IPS-20b (cell line): ENCODE results near the gene CD48.
"Not testable (repeated sequence)": the region's sequence is repeated elsewhere in the genome, so short reads cannot be mapped to it uniquely, and the experiment has no call there.

Experiments
- H3K27ac ChIP-seq: one replicate; pipeline ENCODE4 v1.5.1; 2013; ENCODE audit warnings: low read length
- H3K27me3 ChIP-seq: 2 replicates; pipeline ENCODE4 v1.6.1; 2013; ENCODE audit warnings: mild to moderate bottlenecking, low read length, inconsistent platforms; ENCODE audit not compliant: insufficient read depth
- H3K36me3 ChIP-seq: 2 replicates; pipeline ENCODE4 v1.6.1; 2013; ENCODE audit warnings: low read depth, mild to moderate bottlenecking, inconsistent platforms, low read length, moderate library complexity; ENCODE audit not compliant: insufficient read depth
- H3K4me1 ChIP-seq: 2 replicates; pipeline ENCODE4 v1.6.1; 2013; ENCODE audit warnings: mild to moderate bottlenecking, control low read depth, inconsistent platforms, low read length, moderate library complexity; ENCODE audit not compliant: insufficient read depth
- H3K4me3 ChIP-seq: 2 replicates; pipeline ENCODE4 v1.5.1; 2013; ENCODE audit warnings: mild to moderate bottlenecking, low read length, inconsistent platforms
- H3K9ac ChIP-seq: 2 replicates; pipeline ENCODE4 v1.6.1; 2013; ENCODE audit warnings: low read depth, mild to moderate bottlenecking, inconsistent platforms, low read length, moderate library complexity
- H3K9me3 ChIP-seq: 2 replicates; pipeline ENCODE4 v1.6.1; 2013; ENCODE audit warnings: mild to moderate bottlenecking, low read depth, low read length, inconsistent platforms; ENCODE audit not compliant: insufficient read depth

The CD48 gene

GRCh38 chr1:160710517-160711252 lies 937 bp downstream of the CD48 start:
- no peak overlapping the region for H3K27ac ChIP-seq
- H3K27me3 ChIP-seq = no peaks in the 10 kb centered on the region
- H3K36me3 ChIP-seq = no peaks in the 10 kb centered on the region
- no peaks in the 10 kb centered on the region for H3K4me1 ChIP-seq
- no peak overlapping the region for H3K9ac ChIP-seq
- H3K4me3 ChIP-seq = no peak overlapping the region
- H3K9me3 ChIP-seq = no peaks in the 10 kb centered on the region

GRCh38 chr1:160709715-160710114 lies 1.9 kb downstream of the CD48 start:
- no peak overlapping the region for H3K27ac ChIP-seq
- no peaks in the 10 kb centered on the region for H3K27me3 ChIP-seq
- no peaks in the 10 kb centered on the region for H3K4me1 ChIP-seq
- H3K9me3 ChIP-seq = no peaks in the 10 kb centered on the region
- H3K9ac ChIP-seq = no peak overlapping the region
- no peaks in the 10 kb centered on the region for H3K36me3 ChIP-seq
- H3K4me3 ChIP-seq = no peak overlapping the region

- Histone ChIP-seq H3K27ac (no peak overlapping the region), H3K27me3 (no peaks in the 10 kb centered on the region), H3K9ac (no peak overlapping the region), H3K9me3 (no peaks in the 10 kb centered on the region), H3K4me3 (no peak overlapping the region), H3K36me3 (no peaks in the 10 kb centered on the region), H3K4me1 (no peaks in the 10 kb centered on the region)
Measured at GRCh38 chr1:160708801-160709200, 2.8 kb downstream of the CD48 start.

- Histone ChIP-seq H3K4me3 (no peak overlapping the region), H3K9ac (no peak overlapping the region), H3K27me3 (no peaks in the 10 kb centered on the region), H3K9me3 (no peaks in the 10 kb centered on the region), H3K27ac (no peak overlapping the region), H3K36me3 (no peaks in the 10 kb centered on the region), H3K4me1 (peaks cover 2% of the 10 kb centered on the region; the same call in 1 of the 2 replicates)
Measured at GRCh38 chr1:160708118-160708517, 3.5 kb downstream of the CD48 start.

GRCh38 chr1:160707236-160708064 lies 4.2 kb downstream of the CD48 start:
- Histone ChIP-seq H3K4me3 (no peak overlapping the region), H3K9ac (no peak overlapping the region), H3K27me3 (no peaks in the 10 kb centered on the region), H3K4me1 (peaks cover 2% of the 10 kb centered on the region; the same call in 1 of the 2 replicates), H3K36me3 (no peaks in the 10 kb centered on the region), H3K9me3 (no peaks in the 10 kb centered on the region), H3K27ac (no peak overlapping the region)

GRCh38 chr1:160706526-160707235 lies 4.9 kb downstream of the CD48 start:
- H3K9me3 ChIP-seq = no peaks in the 10 kb centered on the region
- H3K9ac ChIP-seq = no peak overlapping the region
- no peak overlapping the region for H3K27ac ChIP-seq
- H3K27me3 ChIP-seq = no peaks in the 10 kb centered on the region
- peaks cover 2% of the 10 kb centered on the region; the same call in 1 of the 2 replicates for H3K4me1 ChIP-seq
- no peak overlapping the region for H3K4me3 ChIP-seq
- H3K36me3 ChIP-seq = no peaks in the 10 kb centered on the region

GRCh38 chr1:160705742-160706141 lies 5.9 kb downstream of the CD48 start:
- Histone ChIP-seq H3K4me3 (no peak overlapping the region), H3K27ac (no peak overlapping the region), H3K9ac (no peak overlapping the region), H3K4me1 (peaks cover 2% of the 10 kb centered on the region; the same call in 1 of the 2 replicates), H3K36me3 (no peaks in the 10 kb centered on the region), H3K27me3 (no peaks in the 10 kb centered on the region), H3K9me3 (no peaks in the 10 kb centered on the region)

GRCh38 chr1:160705212-160705621 lies 6.4 kb downstream of the CD48 start:
- not testable (repeated sequence) for H3K9me3 ChIP-seq, H3K4me1 ChIP-seq, H3K27ac ChIP-seq, H3K36me3 ChIP-seq, H3K9ac ChIP-seq, H3K27me3 ChIP-seq, H3K4me3 ChIP-seq

- H3K9ac ChIP-seq = no peak overlapping the region
- no peak overlapping the region for H3K27ac ChIP-seq
- H3K27me3 ChIP-seq = no peaks in the 10 kb centered on the region
- H3K9me3 ChIP-seq = no peaks in the 10 kb centered on the region
- no peaks in the 10 kb centered on the region for H3K36me3 ChIP-seq
- peaks cover 2% of the 10 kb centered on the region; the same call in 1 of the 2 replicates for H3K4me1 ChIP-seq
- no peak overlapping the region for H3K4me3 ChIP-seq
Measured at GRCh38 chr1:160704250-160704649, 7.4 kb downstream of the CD48 start.

- Histone ChIP-seq H3K27ac (no peak overlapping the region), H3K36me3 (no peaks in the 10 kb centered on the region), H3K9me3 (no peaks in the 10 kb centered on the region), H3K4me3 (no peak overlapping the region), H3K27me3 (no peaks in the 10 kb centered on the region), H3K9ac (no peak overlapping the region), H3K4me1 (peaks cover 2% of the 10 kb centered on the region; the same call in 1 of the 2 replicates)
Measured at GRCh38 chr1:160702100-160702499, 9.5 kb downstream of the CD48 start.

GRCh38 chr1:160692390-160692789 lies 19.2 kb downstream of the CD48 start:
- H3K9ac ChIP-seq, H3K36me3 ChIP-seq, H3K9me3 ChIP-seq, H3K27ac ChIP-seq, H3K4me1 ChIP-seq, H3K4me3 ChIP-seq, H3K27me3 ChIP-seq: not testable (repeated sequence)
